ENCODE measurements around the gene TLK1.

TLK1 gene

GRCh38 chr2:171086352-171087290 is 74.1 kb downstream of the TLK1 start:
- no peaks in the 10 kb centered on the region for H3K9me3 ChIP-seq (replicated peaks in 1 of 2; ENCODE audit: control insufficient read depth in 2 of 2, insufficient read depth in 1 of 2, low read depth in 1 of 2, low read length in 2 of 2)
- H3K4me3 ChIP-seq (ENCODE audit: low read length in 2 of 2), result no peak overlapping the region
- H3K36me3 ChIP-seq (replicated peaks in 1 of 2; ENCODE audit: control insufficient read depth in 2 of 2, insufficient read depth in 2 of 2, low read length in 2 of 2), result peaks cover 0 to 16% of the 10 kb centered on the region in 2 donors
- H4K91ac ChIP-seq (ENCODE audit: low read depth, low read length, poor library complexity), result no peak overlapping the region
- peak; percentile 33 for DNase-seq (ENCODE audit: low spot score)
- H2AK5ac ChIP-seq (ENCODE audit: low read depth, low read length), result no peak overlapping the region
- no peaks in the 10 kb centered on the region for H3K4me1 ChIP-seq (ENCODE audit: control insufficient read depth in 2 of 2, insufficient read depth in 1 of 2, low read depth in 1 of 2, low read length in 2 of 2)
- peaks cover 6% of the 10 kb centered on the region for H3K79me1 ChIP-seq (ENCODE audit: low read depth, low read length)
- no peak overlapping the region for H2BK15ac ChIP-seq (ENCODE audit: low read length)
- no peak overlapping the region for H3K27ac ChIP-seq (replicated peaks; ENCODE audit: low read length)
- H4K8ac ChIP-seq (ENCODE audit: low read depth, low read length), result no peak overlapping the region
- H3K27me3 ChIP-seq (ENCODE audit: control insufficient read depth in 3 of 3, insufficient read depth in 3 of 3, low read depth in 1 of 3, low read length in 3 of 3), result no peaks in the 10 kb centered on the region
- no peak overlapping the region for H2BK120ac ChIP-seq (ENCODE audit: low read depth, low read length)
- H2AFZ ChIP-seq (ENCODE audit: low read length), result no peak overlapping the region
- no peak overlapping the region for H2BK12ac ChIP-seq (ENCODE audit: low read length)
- no peak overlapping the region for H3K4me2 ChIP-seq (ENCODE audit: insufficient read depth, low read length, poor library complexity, severe bottlenecking)
- no peak overlapping the region for H3K18ac ChIP-seq (ENCODE audit: low read length)
- no peak overlapping the region for H3K14ac ChIP-seq (ENCODE audit: low read length)
- H3K4ac ChIP-seq (ENCODE audit: low read length), result no peak overlapping the region
- no CpG with 5 or more reads among the region's 13 CpGs for WGBS, 2 donors (ENCODE audit: extremely low coverage in 2 of 2, insufficient read length in 2 of 2, insufficient replicate concordance in 1 of 2)
- H3K9ac ChIP-seq (ENCODE audit: low read depth, low read length, poor library complexity), result no peak overlapping the region
- H2BK5ac ChIP-seq (ENCODE audit: low read length), result no peak overlapping the region
- no peak overlapping the region for H3K23ac ChIP-seq (ENCODE audit: low read depth, low read length, poor library complexity)

GRCh38 chr2:171084128-171084527 is 76.6 kb downstream of the TLK1 start:
- no peak overlapping the region for H3K14ac ChIP-seq (ENCODE audit: low read length)
- no peaks in the 10 kb centered on the region for H3K27me3 ChIP-seq (ENCODE audit: control insufficient read depth in 3 of 3, insufficient read depth in 3 of 3, low read depth in 1 of 3, low read length in 3 of 3)
- H2BK12ac ChIP-seq (ENCODE audit: low read length), result no peak overlapping the region
- peaks cover under 1 to 32% of the 10 kb centered on the region in 2 donors for H3K36me3 ChIP-seq (replicated peaks in 1 of 2; ENCODE audit: control insufficient read depth in 2 of 2, insufficient read depth in 2 of 2, low read length in 2 of 2)
- H3K4me2 ChIP-seq (ENCODE audit: insufficient read depth, low read length, poor library complexity, severe bottlenecking), result no peak overlapping the region
- H3K4me3 ChIP-seq (ENCODE audit: low read length in 2 of 2), result no peak overlapping the region
- H3K27ac ChIP-seq (replicated peaks; ENCODE audit: low read length), result no peak overlapping the region
- H2BK15ac ChIP-seq (ENCODE audit: low read length), result no peak overlapping the region
- WGBS, 2 donors (ENCODE audit: extremely low coverage in 2 of 2, insufficient read length in 2 of 2, insufficient replicate concordance in 1 of 2), result no CpG with 5 or more reads among the region's 5 CpGs
- H2BK5ac ChIP-seq (ENCODE audit: low read length), result no peak overlapping the region
- no peak overlapping the region for H3K4ac ChIP-seq (ENCODE audit: low read length)
- DNase-seq (ENCODE audit: low spot score), result no peak
- no peaks in the 10 kb centered on the region for H3K4me1 ChIP-seq (ENCODE audit: control insufficient read depth in 2 of 2, insufficient read depth in 1 of 2, low read depth in 1 of 2, low read length in 2 of 2)
- H4K8ac ChIP-seq (ENCODE audit: low read depth, low read length), result no peak overlapping the region
- H3K9ac ChIP-seq (ENCODE audit: low read depth, low read length, poor library complexity), result no peak overlapping the region
- H3K23ac ChIP-seq (ENCODE audit: low read depth, low read length, poor library complexity), result no peak overlapping the region
- no peak overlapping the region for H4K91ac ChIP-seq (ENCODE audit: low read depth, low read length, poor library complexity)
- H2BK120ac ChIP-seq (ENCODE audit: low read depth, low read length), result no peak overlapping the region
- H3K18ac ChIP-seq (ENCODE audit: low read length), result no peak overlapping the region
- peaks cover 4% of the 10 kb centered on the region for H3K79me1 ChIP-seq (ENCODE audit: low read depth, low read length)
- H2AFZ ChIP-seq (ENCODE audit: low read length), result no peak overlapping the region
- no peaks in the 10 kb centered on the region for H3K9me3 ChIP-seq (replicated peaks in 1 of 2; ENCODE audit: control insufficient read depth in 2 of 2, insufficient read depth in 1 of 2, low read depth in 1 of 2, low read length in 2 of 2)
- H2AK5ac ChIP-seq (ENCODE audit: low read depth, low read length), result no peak overlapping the region

DNA sequence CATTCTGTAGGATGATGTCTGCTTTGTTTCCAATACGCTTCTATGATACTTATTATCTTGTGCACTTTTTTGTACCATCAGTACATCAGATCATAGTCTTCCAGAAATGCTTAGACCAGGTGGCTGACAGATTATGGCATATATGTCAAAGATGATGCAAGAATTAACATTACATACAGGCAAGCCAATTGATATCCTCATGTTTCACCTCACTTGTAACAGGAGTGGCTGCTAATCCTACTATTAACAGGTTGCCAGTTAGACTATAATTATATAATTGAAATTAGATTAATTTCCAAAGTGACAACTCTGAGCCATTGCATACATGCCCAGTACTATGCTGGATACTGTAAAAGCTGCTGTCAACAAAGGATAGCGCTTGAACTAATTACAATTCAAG is 77.2 kb downstream of the TLK1 start:
- Histone ChIP-seq H3K18ac (ENCODE audit: low read length) (no peak overlapping the region), H3K4me2 (ENCODE audit: insufficient read depth, low read length, poor library complexity, severe bottlenecking) (no peak overlapping the region), H2AK5ac (ENCODE audit: low read depth, low read length) (no peak overlapping the region), H3K9me3 (replicated peaks in 1 of 2; ENCODE audit: control insufficient read depth in 2 of 2, insufficient read depth in 1 of 2, low read depth in 1 of 2, low read length in 2 of 2) (no peaks in the 10 kb centered on the region), H3K27ac (replicated peaks; ENCODE audit: low read length) (no peak overlapping the region), H2BK5ac (ENCODE audit: low read length) (no peak overlapping the region), H3K23ac (ENCODE audit: low read depth, low read length, poor library complexity) (no peak overlapping the region), H2BK15ac (ENCODE audit: low read length) (no peak overlapping the region), H3K79me1 (ENCODE audit: low read depth, low read length) (peaks cover 3% of the 10 kb centered on the region), H3K4me1 (ENCODE audit: control insufficient read depth in 2 of 2, insufficient read depth in 1 of 2, low read depth in 1 of 2, low read length in 2 of 2) (no peaks in the 10 kb centered on the region), H3K4me3 (ENCODE audit: low read length in 2 of 2) (no peak overlapping the region), H3K9ac (ENCODE audit: low read depth, low read length, poor library complexity) (no peak overlapping the region), H3K14ac (ENCODE audit: low read length) (no peak overlapping the region), H3K4ac (ENCODE audit: low read length) (no peak overlapping the region), H2BK12ac (ENCODE audit: low read length) (no peak overlapping the region), H2BK120ac (ENCODE audit: low read depth, low read length) (no peak overlapping the region), H4K8ac (ENCODE audit: low read depth, low read length) (no peak overlapping the region), H4K91ac (ENCODE audit: low read depth, low read length, poor library complexity) (no peak overlapping the region), H3K36me3 (replicated peaks in 1 of 2; ENCODE audit: control insufficient read depth in 2 of 2, insufficient read depth in 2 of 2, low read length in 2 of 2) (peaks cover 2 to 38% of the 10 kb centered on the region in 2 donors), H2AFZ (ENCODE audit: low read length) (no peak overlapping the region), H3K27me3 (ENCODE audit: control insufficient read depth in 3 of 3, insufficient read depth in 3 of 3, low read depth in 1 of 3, low read length in 3 of 3) (no peaks in the 10 kb centered on the region)
- no CpG with 5 or more reads among the region's 2 CpGs for WGBS, 2 donors (ENCODE audit: extremely low coverage in 2 of 2, insufficient read length in 2 of 2, insufficient replicate concordance in 1 of 2)
- no peak for DNase-seq (ENCODE audit: low spot score)

DNA sequence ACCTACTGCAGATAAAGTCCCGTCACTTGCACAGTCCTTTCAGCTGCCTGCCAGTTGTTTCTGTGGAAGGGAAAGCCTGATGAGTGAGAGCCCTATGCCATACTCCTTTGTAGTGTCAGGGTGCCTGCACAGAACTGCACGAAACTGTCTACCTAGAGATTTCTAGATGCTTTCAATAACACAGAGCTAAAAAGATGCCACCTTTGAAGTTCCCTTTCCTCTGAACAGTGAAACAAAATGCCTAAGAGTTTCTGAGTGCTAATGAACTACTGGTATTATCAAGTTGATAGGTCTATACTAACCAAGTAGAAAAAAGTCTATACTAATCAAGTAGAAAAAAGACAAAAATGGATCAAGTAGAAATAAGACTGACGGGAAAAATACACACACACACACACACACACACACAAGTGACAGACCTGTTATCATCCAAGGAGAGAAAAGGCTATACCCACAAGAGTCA is 79.0 kb downstream of the TLK1 start:
- no peak for DNase-seq (ENCODE audit: low spot score)
- no peak overlapping the region for H3K14ac ChIP-seq (ENCODE audit: low read length)
- H3K9me3 ChIP-seq (replicated peaks in 1 of 2; ENCODE audit: control insufficient read depth in 2 of 2, insufficient read depth in 1 of 2, low read depth in 1 of 2, low read length in 2 of 2), result no peaks in the 10 kb centered on the region
- no peak overlapping the region for H2BK5ac ChIP-seq (ENCODE audit: low read length)
- H3K79me1 ChIP-seq (ENCODE audit: low read depth, low read length), result peaks cover 3% of the 10 kb centered on the region
- H2AK5ac ChIP-seq (ENCODE audit: low read depth, low read length), result no peak overlapping the region
- H3K4me2 ChIP-seq (ENCODE audit: insufficient read depth, low read length, poor library complexity, severe bottlenecking), result no peak overlapping the region
- H3K4me3 ChIP-seq (ENCODE audit: low read length in 2 of 2), result no peak overlapping the region
- H2AFZ ChIP-seq (ENCODE audit: low read length), result no peak overlapping the region
- peaks cover 3 to 45% of the 10 kb centered on the region in 2 donors for H3K36me3 ChIP-seq (replicated peaks in 1 of 2; ENCODE audit: control insufficient read depth in 2 of 2, insufficient read depth in 2 of 2, low read length in 2 of 2)
- H3K9ac ChIP-seq (ENCODE audit: low read depth, low read length, poor library complexity), result no peak overlapping the region
- no peaks in the 10 kb centered on the region for H3K4me1 ChIP-seq (ENCODE audit: control insufficient read depth in 2 of 2, insufficient read depth in 1 of 2, low read depth in 1 of 2, low read length in 2 of 2)
- no peak overlapping the region for H3K4ac ChIP-seq (ENCODE audit: low read length)
- no peak overlapping the region for H3K23ac ChIP-seq (ENCODE audit: low read depth, low read length, poor library complexity)
- H3K27ac ChIP-seq (replicated peaks; ENCODE audit: low read length), result no peak overlapping the region
- WGBS, 2 donors (ENCODE audit: extremely low coverage in 2 of 2, insufficient read length in 2 of 2, insufficient replicate concordance in 1 of 2), result no CpG with 5 or more reads among the region's 3 CpGs
- no peak overlapping the region for H2BK12ac ChIP-seq (ENCODE audit: low read length)
- H4K8ac ChIP-seq (ENCODE audit: low read depth, low read length), result no peak overlapping the region
- H3K27me3 ChIP-seq (ENCODE audit: control insufficient read depth in 3 of 3, insufficient read depth in 3 of 3, low read depth in 1 of 3, low read length in 3 of 3), result no peaks in the 10 kb centered on the region
- no peak overlapping the region for H4K91ac ChIP-seq (ENCODE audit: low read depth, low read length, poor library complexity)
- no peak overlapping the region for H2BK120ac ChIP-seq (ENCODE audit: low read depth, low read length)
- no peak overlapping the region for H3K18ac ChIP-seq (ENCODE audit: low read length)
- H2BK15ac ChIP-seq (ENCODE audit: low read length), result no peak overlapping the region

Measured in neuronal stem cell (in vitro differentiated cells).